Heart left ventricle (tissue), 13 donors: ENCODE data around the gene TLCD3B.

Source experiments
- POLR2A ChIP-seq, 2 donors: fragments of 450-650 bp; IDR thresholded peaks; one replicate each; pipeline ENCODE4 v1.6.1; 2017; ENCODE audit warnings: antibody characterized with exemption in 2 of 2, mild to moderate bottlenecking in 2 of 2, moderate library complexity in 2 of 2
- TF ChIP-seq, protein P1 (sequence below), 12 donors: fragments of 200-600 bp; sonication (generic) in 4 of 12; IDR thresholded peaks; one replicate each; pipeline versions ENCODE4 v1.5.0 to v1.8.0; 2018 to 2022; ENCODE audit warnings: antibody characterized with exemption in 12 of 12, mild to moderate bottlenecking in 5 of 12
- donor health status: ischemic (EF 13 %, LVEDD 7.1; RV severe dilation, severe dysfunction).
- donor health status: DM: no; HTN: yes; CAD: no.
- donor health status: DM: no; HTN: no; CAD: no.
- donor health status: ischemic (EF 25% LVEDD 6.9; RV normal size, moderate dysfunction).
- donor health status: ischemic (EF 25% LVEDD 5.7; RV mildly dilated, moderate dysfunction).
- donor health status: ischemic (EF 35%, LVEDD 5.7; RV mildly dilated, moderate dysfunction).
- donor health status: nonischemic (EF 11% LVEDD 7.7; RV severe dilation, severe dysfunction).
- donor health status: DM: yes; HTN: yes; CAD: no.
- donor health status: PGD.
- donor health status: ischemic (EF 29% LVEDD 5.4; RV normal size, mild dysfunction).
- donor health status: nonischemic (EF 23%, LVEDD 6.1; RV moderate dilation, normal function).

DNA sequence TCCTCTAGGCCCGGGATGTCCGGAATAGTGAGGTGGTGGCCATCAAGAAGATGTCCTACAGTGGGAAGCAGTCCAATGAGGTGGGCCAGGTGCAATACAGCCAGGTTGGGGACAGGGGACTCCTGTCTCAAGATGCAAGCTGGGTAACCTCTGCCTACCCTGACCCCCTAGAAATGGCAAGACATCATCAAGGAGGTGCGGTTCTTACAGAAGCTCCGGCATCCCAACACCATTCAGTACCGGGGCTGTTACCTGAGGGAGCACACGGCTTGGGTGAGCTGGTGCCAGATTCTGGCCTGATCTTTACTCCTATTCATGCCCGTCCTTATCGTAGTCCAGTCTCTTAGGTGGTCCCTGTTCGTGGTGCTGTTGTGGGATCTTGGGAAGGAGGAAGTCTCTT, 53.0 kb downstream of the TLCD3B start:
- TF ChIP-seq POLR2A (IDR thresholded peaks at IDR 0.05), result no peak
- TF ChIP-seq, protein P1, sequence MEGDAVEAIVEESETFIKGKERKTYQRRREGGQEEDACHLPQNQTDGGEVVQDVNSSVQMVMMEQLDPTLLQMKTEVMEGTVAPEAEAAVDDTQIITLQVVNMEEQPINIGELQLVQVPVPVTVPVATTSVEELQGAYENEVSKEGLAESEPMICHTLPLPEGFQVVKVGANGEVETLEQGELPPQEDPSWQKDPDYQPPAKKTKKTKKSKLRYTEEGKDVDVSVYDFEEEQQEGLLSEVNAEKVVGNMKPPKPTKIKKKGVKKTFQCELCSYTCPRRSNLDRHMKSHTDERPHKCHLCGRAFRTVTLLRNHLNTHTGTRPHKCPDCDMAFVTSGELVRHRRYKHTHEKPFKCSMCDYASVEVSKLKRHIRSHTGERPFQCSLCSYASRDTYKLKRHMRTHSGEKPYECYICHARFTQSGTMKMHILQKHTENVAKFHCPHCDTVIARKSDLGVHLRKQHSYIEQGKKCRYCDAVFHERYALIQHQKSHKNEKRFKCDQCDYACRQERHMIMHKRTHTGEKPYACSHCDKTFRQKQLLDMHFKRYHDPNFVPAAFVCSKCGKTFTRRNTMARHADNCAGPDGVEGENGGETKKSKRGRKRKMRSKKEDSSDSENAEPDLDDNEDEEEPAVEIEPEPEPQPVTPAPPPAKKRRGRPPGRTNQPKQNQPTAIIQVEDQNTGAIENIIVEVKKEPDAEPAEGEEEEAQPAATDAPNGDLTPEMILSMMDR (IDR thresholded peaks at IDR 0.05), result no peak
